Effector memory CD4-positive, alpha-beta T cell (primary cell): ENCODE data around the gene MUSTN1.

Source experiments
- DNase-seq, 3 donors: peaks; one replicate each; pipeline ENCODE4 v3.0.0-alpha.2; 2020
- H3K27ac ChIP-seq: 2 replicates; pipeline ENCODE4 v1.7.0; 2013; ENCODE audit warnings: mild to moderate bottlenecking, low read length, moderate library complexity; ENCODE audit not compliant: insufficient read depth, poor library complexity, severe bottlenecking
- H3K27me3 ChIP-seq: replicated peaks from 2 replicates; pipeline ENCODE4 v1.7.0; 2013; ENCODE audit warnings: mild to moderate bottlenecking, low read length; ENCODE audit not compliant: insufficient read depth, control insufficient read depth, poor library complexity, severe bottlenecking
- H3K36me3 ChIP-seq: 2 replicates; pipeline ENCODE4 v1.7.0; 2013; ENCODE audit warnings: mild to moderate bottlenecking, low read length, moderate library complexity; ENCODE audit not compliant: control insufficient read depth, insufficient read depth
- H3K4me1 ChIP-seq: 2 replicates; pipeline ENCODE4 v1.7.0; 2013; ENCODE audit warnings: low read length, mild to moderate bottlenecking; ENCODE audit not compliant: control insufficient read depth, insufficient read depth, poor library complexity, severe bottlenecking
- H3K4me3 ChIP-seq: 2 replicates; pipeline ENCODE4 v1.7.0; 2013; ENCODE audit warnings: low read length, low read depth, mild to moderate bottlenecking; ENCODE audit not compliant: insufficient read depth, poor library complexity, severe bottlenecking
- H3K9me3 ChIP-seq: 2 replicates; pipeline ENCODE4 v1.7.0; 2013; ENCODE audit warnings: mild to moderate bottlenecking, low read length, moderate library complexity; ENCODE audit not compliant: control insufficient read depth

Gene MUSTN1

GRCh38 chr3:52795298-52795900 is 39.4 kb downstream of the MUSTN1 start:
- Histone ChIP-seq H3K9me3 (no peaks in the 10 kb centered on the region), H3K27me3 (no peaks in the 10 kb centered on the region), H3K27ac (no peak overlapping the region), H3K36me3 (no peaks in the 10 kb centered on the region), H3K4me3 (no peak overlapping the region), H3K4me1 (no peaks in the 10 kb centered on the region)
- no peak for DNase-seq

- H3K9me3 ChIP-seq: no peaks in the 10 kb centered on the region
- no peak for DNase-seq
- no peak within 1 kb of the TSS for H3K27ac ChIP-seq
- H3K36me3 ChIP-seq: no peaks in the 10 kb centered on the region
- H3K4me1 ChIP-seq: no peaks in the 10 kb centered on the region
- H3K27me3 ChIP-seq: no peaks in the 10 kb centered on the region
- H3K4me3 ChIP-seq: no peak within 1 kb of the TSS
Measured at GRCh38 chr3:52794612-52795099, 40.2 kb downstream of the MUSTN1 start, which contains the start of gene ITIH3. ITIH3 (plus strand) TSS chr3:52794796; CDS start chr3:52794804, 8 bp downstream.

- no peak for DNase-seq
- Histone ChIP-seq H3K27me3 (no peaks in the 10 kb centered on the region), H3K36me3 (no peaks in the 10 kb centered on the region), H3K4me1 (no peaks in the 10 kb centered on the region), H3K27ac (no peak overlapping the region), H3K4me3 (no peak overlapping the region), H3K9me3 (no peaks in the 10 kb centered on the region)
Measured at GRCh38 chr3:52793702-52794611, 40.9 kb downstream of the MUSTN1 start.

- H3K36me3 ChIP-seq: no peaks in the 10 kb centered on the region
- no peaks in the 10 kb centered on the region for H3K27me3 ChIP-seq
- H3K4me3 ChIP-seq: no peak overlapping the region
- no peak for DNase-seq
- no peak overlapping the region for H3K27ac ChIP-seq
- H3K9me3 ChIP-seq: no peaks in the 10 kb centered on the region
- no peaks in the 10 kb centered on the region for H3K4me1 ChIP-seq
Measured at GRCh38 chr3:52792961-52793695, 41.7 kb downstream of the MUSTN1 start.

GRCh38 chr3:52792413-52792812 is 42.4 kb downstream of the MUSTN1 start:
- Histone ChIP-seq H3K4me1 (no peaks in the 10 kb centered on the region), H3K27me3 (no peaks in the 10 kb centered on the region), H3K27ac (no peak overlapping the region), H3K36me3 (no peaks in the 10 kb centered on the region), H3K4me3 (no peak overlapping the region), H3K9me3 (no peaks in the 10 kb centered on the region)
- no peak for DNase-seq

- no peaks in the 10 kb centered on the region for H3K36me3 ChIP-seq
- no peaks in the 10 kb centered on the region for H3K27me3 ChIP-seq
- H3K4me1 ChIP-seq: no peaks in the 10 kb centered on the region
- DNase-seq: no peak
- H3K9me3 ChIP-seq: no peaks in the 10 kb centered on the region
- H3K27ac ChIP-seq: no peak overlapping the region
- no peak overlapping the region for H3K4me3 ChIP-seq
Measured at GRCh38 chr3:52791928-52792327, 42.9 kb downstream of the MUSTN1 start.

- Histone ChIP-seq H3K27me3 (no peaks in the 10 kb centered on the region), H3K4me1 (no peaks in the 10 kb centered on the region), H3K36me3 (no peaks in the 10 kb centered on the region), H3K27ac (no peak overlapping the region), H3K4me3 (no peak overlapping the region), H3K9me3 (no peaks in the 10 kb centered on the region)
- no peak for DNase-seq
Measured at GRCh38 chr3:52791366-52791765, 43.5 kb downstream of the MUSTN1 start.

GRCh38 chr3:52790741-52791140 is 44.1 kb downstream of the MUSTN1 start:
- Histone ChIP-seq H3K4me3 (no peak overlapping the region), H3K4me1 (no peaks in the 10 kb centered on the region), H3K36me3 (no peaks in the 10 kb centered on the region), H3K27ac (no peak overlapping the region), H3K9me3 (no peaks in the 10 kb centered on the region), H3K27me3 (no peaks in the 10 kb centered on the region)
- no peak for DNase-seq

GRCh38 chr3:52790337-52790736 is 44.5 kb downstream of the MUSTN1 start:
- Histone ChIP-seq H3K9me3 (no peaks in the 10 kb centered on the region), H3K4me3 (no peak overlapping the region), H3K4me1 (no peaks in the 10 kb centered on the region), H3K27me3 (no peaks in the 10 kb centered on the region), H3K27ac (no peak overlapping the region), H3K36me3 (no peaks in the 10 kb centered on the region)
- no peak for DNase-seq

- Histone ChIP-seq H3K36me3 (no peaks in the 10 kb centered on the region), H3K4me3 (no peak overlapping the region), H3K27me3 (no peaks in the 10 kb centered on the region), H3K9me3 (no peaks in the 10 kb centered on the region), H3K4me1 (no peaks in the 10 kb centered on the region), H3K27ac (no peak overlapping the region)
- DNase-seq: no peak
Measured at GRCh38 chr3:52789746-52790040, 45.1 kb downstream of the MUSTN1 start.
